AG09309 (cell line): Measurements from ENCODE around the gene NLRP13.

Source experiments
- DNase-seq: peaks from one replicate; pipeline ENCODE4 v3.0.0-alpha.2; 2010; ENCODE audit warnings: low read depth
- H3K4me3 ChIP-seq: 2 replicates; pipeline ENCODE4 v1.5.1; 2011; ENCODE audit warnings: mild to moderate bottlenecking, low read depth, low read length, moderate library complexity; ENCODE audit not compliant: control insufficient read depth
- CTCF ChIP-seq: IDR thresholded peaks from 2 replicates; pipeline ENCODE4 v1.5.1; 2011; ENCODE audit warnings: mild to moderate bottlenecking, low read depth, low read length, inconsistent platforms; ENCODE audit not compliant: insufficient read depth, control insufficient read depth; ENCODE audit errors: missing control alignments

The NLRP13 gene

GRCh38 chr19:55867101-55867500 is 65.0 kb downstream of the NLRP13 start:
- no peak for DNase-seq
- no peak overlapping the region for H3K4me3 ChIP-seq
- TF ChIP-seq CTCF = no peak

- H3K4me3 ChIP-seq = no peak overlapping the region
- DNase-seq = no peak
- TF ChIP-seq CTCF = no peak
These were observed 65.6 kb downstream of the NLRP13 start for GRCh38 chr19:55866521-55866920.

GRCh38 chr19:55858969-55859368 is 73.2 kb downstream of the NLRP13 start:
- no peak for DNase-seq
- no peak overlapping the region for H3K4me3 ChIP-seq
- TF ChIP-seq CTCF = no peak

- DNase-seq = no peak
- no peak overlapping the region for H3K4me3 ChIP-seq
- no peak for TF ChIP-seq CTCF
These were observed 73.7 kb downstream of the NLRP13 start for GRCh38 chr19:55858401-55858800.

- no peak overlapping the region for H3K4me3 ChIP-seq
- DNase-seq = no peak
- TF ChIP-seq CTCF = no peak
These were observed 74.2 kb downstream of the NLRP13 start for GRCh38 chr19:55857974-55858373.

- H3K4me3 ChIP-seq = no peak overlapping the region
- DNase-seq = no peak
- TF ChIP-seq CTCF = no peak
These were observed 75.0 kb downstream of the NLRP13 start for GRCh38 chr19:55857149-55857548.

- no peak for TF ChIP-seq CTCF
- DNase-seq = no peak
- no peak overlapping the region for H3K4me3 ChIP-seq
These were observed 77.0 kb downstream of the NLRP13 start for GRCh38 chr19:55855160-55855559.
